ENCODE results near the gene SPINT1.
A peak's percentile ranks its signal among the peaks of the same experiment; 100 is the strongest.

The SPINT1 gene

DNA sequence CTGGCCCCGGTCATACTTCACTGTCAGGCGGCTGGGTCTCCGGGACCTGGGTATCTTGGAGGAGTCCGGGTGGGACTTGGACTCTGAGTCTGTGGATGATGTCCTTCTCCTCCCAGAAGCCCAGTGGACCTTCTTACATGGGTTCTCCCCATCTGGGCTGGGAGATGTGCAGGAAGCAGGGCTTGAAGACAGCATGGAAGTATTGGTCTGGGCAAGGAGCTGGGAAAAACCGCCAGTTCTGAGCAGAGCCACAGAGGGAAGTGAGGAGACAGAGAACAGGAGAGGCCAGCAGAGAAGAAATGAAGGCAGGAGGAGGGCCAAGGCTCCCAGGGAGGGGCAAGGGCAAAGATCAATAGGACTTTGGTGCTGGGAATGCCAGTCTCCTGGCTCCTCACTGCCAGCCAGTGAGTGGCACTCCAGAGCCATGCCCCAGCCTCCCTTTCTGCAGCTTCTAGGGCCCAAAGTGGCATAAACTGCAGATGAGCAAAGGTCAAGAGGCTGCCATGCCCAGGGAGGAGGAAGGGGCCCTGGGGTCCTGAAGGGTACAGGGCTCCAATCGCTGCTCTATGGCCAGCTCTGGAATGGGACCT, 15.3 kb upstream of the SPINT1 start, which contains the start of gene PPP1R14D:
Gene PPP1R14D (minus strand): TSS at position 262 of the 590 bp plus-strand sequence. CDS start 67 bp downstream, at position 195.
- no peak for DNase-seq (ENCODE audit: low read depth in 2 of 2)

- DNase-seq (ENCODE audit: low read depth in 2 of 2): no peak
Observed at GRCh38 chr15:40829115-40829514, 14.7 kb upstream of the SPINT1 start.

DNA sequence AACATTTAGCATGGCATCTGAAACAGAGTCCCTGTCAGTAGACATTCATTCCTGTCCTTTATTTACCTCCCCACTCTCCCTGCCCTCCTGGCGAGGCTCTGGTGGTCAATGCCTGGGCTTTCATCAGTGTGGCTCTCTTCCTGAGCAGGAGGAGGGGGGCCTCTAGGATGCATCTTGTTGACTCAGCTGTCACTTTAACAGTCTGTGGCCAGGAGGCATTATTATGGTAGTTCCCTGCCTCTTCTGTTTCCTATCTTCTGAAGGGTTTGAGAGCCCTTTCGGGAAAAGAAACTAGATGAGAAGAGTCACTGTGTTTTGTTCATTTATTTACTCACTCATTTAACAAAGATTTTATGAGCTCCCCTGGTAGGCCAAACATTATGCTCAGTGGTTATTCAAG, 13.0 kb upstream of the SPINT1 start:
- DNase-seq (ENCODE audit: low read depth in 2 of 2): no peak

GRCh38 chr15:40831861-40832260, 12.0 kb upstream of the SPINT1 start:
- DNase-seq (ENCODE audit: low read depth in 2 of 2): no peak

- DNase-seq (ENCODE audit: low read depth in 2 of 2): no peak
Observed at GRCh38 chr15:40832903-40833302, 10.9 kb upstream of the SPINT1 start.

GRCh38 chr15:40836020-40836419, 7.8 kb upstream of the SPINT1 start:
- no peak for DNase-seq (ENCODE audit: low read depth in 2 of 2)

- DNase-seq (ENCODE audit: low read depth in 2 of 2): no peak
Observed at GRCh38 chr15:40838756-40839155, 5.1 kb upstream of the SPINT1 start.

DNA sequence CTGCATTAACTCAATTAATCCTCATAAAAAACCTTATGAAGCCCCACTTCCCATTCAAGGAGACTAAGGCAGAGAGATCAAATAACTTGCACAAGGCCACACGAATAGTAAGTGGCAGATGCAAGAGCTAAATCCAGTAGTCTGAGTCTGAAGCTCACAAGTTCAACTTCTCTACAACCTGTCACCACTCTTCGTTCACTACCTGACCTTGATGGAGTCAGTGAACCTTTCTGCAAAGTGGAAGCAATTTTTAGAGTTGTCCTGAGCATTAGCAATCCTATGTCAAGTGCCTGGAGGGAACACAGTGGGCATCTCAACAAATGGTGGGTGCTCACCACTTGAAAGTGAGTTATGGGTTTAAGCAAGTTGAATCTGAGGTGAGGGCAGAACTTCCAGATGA, 2.1 kb upstream of the SPINT1 start:
- DNase-seq (ENCODE audit: low read depth in 2 of 2): no peak

GRCh38 chr15:40843261-40843884, 475 bp upstream of the SPINT1 start:
- DNase-seq (ENCODE audit: low read depth in 2 of 2): no peak

GRCh38 chr15:40844696-40845030, 815 bp downstream of the SPINT1 start:
- peak in 1 of 2 experiments; percentile 14 for DNase-seq (ENCODE audit: low read depth in 2 of 2)

GRCh38 chr15:40845036-40845435, 1.2 kb downstream of the SPINT1 start:
- no peak for DNase-seq (ENCODE audit: low read depth in 2 of 2)

DNA sequence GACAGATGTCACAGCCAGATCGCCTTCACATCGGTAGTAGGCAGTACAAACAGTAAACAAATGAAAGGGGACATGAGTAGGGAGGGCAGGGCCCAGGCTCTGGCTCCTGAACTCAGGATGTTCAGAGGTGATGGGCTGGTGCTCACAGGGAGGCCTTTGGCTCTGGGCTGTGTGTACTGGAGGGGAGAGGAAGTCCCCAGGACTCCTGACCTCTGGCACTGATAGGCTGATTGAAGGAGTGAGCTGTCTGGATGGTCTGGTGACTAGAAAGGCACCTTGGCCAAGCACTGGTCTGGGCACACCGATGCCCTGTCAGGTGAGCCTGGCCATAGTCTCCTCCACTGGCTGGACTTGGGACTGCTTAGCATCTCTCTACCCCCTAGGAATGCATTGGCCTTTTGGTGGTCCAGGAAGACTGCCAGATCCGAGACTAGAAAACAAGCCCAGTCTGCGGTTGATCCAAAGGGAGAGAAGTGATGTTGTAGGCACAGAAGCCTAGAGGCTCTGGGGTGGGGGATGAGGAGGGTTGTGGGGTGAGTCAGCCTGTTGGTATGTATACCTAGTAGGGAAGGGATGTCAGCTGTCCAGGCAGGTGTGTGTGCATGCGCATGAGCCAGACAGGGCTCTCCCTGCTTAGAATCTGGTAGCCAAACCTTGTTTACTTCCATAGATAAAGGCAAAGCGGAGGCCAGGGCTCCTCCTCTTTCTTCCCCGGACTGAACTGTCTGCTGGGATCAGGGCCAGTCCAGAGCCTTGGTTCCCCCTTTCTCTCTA, 1.9 kb downstream of the SPINT1 start:
- no peak for DNase-seq (ENCODE audit: low read depth in 2 of 2)

- no peak for DNase-seq (ENCODE audit: low read depth in 2 of 2)
Observed at GRCh38 chr15:40846841-40847222, 3.0 kb downstream of the SPINT1 start.

GRCh38 chr15:40847223-40847961, 3.5 kb downstream of the SPINT1 start:
- DNase-seq (ENCODE audit: low read depth in 2 of 2): no peak

- no peak for DNase-seq (ENCODE audit: low read depth in 2 of 2)
Observed at GRCh38 chr15:40850576-40851112, 6.8 kb downstream of the SPINT1 start.

GRCh38 chr15:40852529-40852928, 8.7 kb downstream of the SPINT1 start:
- no peak for DNase-seq (ENCODE audit: low read depth in 2 of 2)

- no peak for DNase-seq (ENCODE audit: low read depth in 2 of 2)
Observed at GRCh38 chr15:40853241-40853890, 9.5 kb downstream of the SPINT1 start.

GRCh38 chr15:40854161-40854560, 10.3 kb downstream of the SPINT1 start:
- no peak for DNase-seq (ENCODE audit: low read depth in 2 of 2)

DNA sequence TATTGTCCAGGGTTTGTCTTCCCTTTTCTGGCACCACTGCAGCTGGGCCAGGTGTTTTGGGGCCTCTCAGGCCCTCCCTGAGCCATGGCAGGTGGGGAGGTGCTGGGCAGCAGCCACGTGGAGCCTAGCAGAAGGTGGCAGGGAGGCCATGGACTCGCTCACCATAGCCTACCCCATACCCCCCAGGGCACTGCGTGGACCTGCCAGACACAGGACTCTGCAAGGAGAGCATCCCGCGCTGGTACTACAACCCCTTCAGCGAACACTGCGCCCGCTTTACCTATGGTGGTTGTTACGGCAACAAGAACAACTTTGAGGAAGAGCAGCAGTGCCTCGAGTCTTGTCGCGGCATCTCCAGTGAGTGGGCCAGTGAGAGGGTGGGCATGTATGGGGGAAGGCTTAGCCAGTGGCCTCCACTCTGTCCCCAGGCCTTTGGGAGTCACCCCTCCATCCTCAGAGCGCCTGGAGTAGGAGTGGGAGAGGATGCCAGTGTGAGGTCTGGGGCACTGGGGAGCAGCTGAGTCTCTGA, 11.9 kb downstream of the SPINT1 start:
- no peak for DNase-seq (ENCODE audit: low read depth in 2 of 2)

DNA sequence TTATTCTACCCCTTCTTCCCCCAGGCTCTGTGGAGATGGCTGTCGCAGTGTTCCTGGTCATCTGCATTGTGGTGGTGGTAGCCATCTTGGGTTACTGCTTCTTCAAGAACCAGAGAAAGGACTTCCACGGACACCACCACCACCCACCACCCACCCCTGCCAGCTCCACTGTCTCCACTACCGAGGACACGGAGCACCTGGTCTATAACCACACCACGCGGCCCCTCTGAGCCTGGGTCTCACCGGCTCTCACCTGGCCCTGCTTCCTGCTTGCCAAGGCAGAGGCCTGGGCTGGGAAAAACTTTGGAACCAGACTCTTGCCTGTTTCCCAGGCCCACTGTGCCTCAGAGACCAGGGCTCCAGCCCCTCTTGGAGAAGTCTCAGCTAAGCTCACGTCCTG, 12.9 kb downstream of the SPINT1 start:
- DNase-seq (ENCODE audit: low read depth in 2 of 2): no peak

DNA sequence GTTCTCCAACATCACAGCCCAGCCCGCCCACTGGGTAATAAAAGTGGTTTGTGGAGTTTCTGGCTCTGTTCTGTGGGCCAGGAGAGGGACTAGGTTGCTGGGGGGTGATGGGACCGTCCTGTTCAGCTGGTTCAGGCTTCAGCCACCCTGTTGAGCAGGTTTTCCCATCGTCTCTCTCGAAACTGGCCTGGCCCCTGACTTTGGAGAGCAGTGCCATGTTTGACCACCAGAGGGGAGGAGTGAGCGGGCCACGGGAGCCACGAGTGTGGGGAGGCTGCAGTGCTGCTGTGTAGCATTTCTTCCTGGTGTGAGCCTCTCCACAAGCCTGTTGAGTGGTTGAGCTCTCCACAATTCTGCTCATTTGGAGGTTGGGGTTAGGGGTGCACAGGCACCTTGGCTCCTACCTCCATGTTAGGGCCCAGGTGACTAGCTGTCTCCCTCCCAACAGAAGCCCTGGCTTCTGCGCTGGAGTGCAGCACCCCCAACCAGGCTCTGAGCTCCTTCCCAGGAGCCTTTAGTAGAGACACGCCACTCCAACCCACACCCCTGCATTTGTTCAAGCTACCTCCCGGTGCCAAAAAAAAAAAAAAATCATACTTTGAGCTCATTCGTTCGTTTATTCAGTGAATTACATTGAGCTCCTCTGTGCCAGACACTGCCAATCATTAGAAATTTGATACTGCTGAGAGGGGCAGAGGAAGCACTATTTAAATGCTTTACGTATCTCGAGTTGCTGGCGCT, 13.9 kb downstream of the SPINT1 start:
- peak; percentile 64 to 82 for DNase-seq (ENCODE audit: low read depth in 2 of 2)
